Prostate gland (tissue), 2 donors: Measurements from ENCODE around the gene FNBP1L.

ENCODE experiments used
- CTCF ChIP-seq, 4 experiments: fragments of 200-600 bp in 2 of 4; fragments of 450-650 bp in 2 of 4; sonication (generic) in 2 of 4; IDR thresholded peaks; 1 replicate in 3 of 4; 2 replicates in 1 of 4; pipeline ENCODE4 v1.5.1; 2016 to 2019; ENCODE audit warnings: antibody characterized with exemption in 4 of 4, mild to moderate bottlenecking in 2 of 4, moderate library complexity in 2 of 4
- POLR2A ChIP-seq: fragments of 450-650 bp; IDR thresholded peaks from one replicate; pipeline ENCODE4 v1.6.1; 2016; ENCODE audit warnings: antibody characterized with exemption, mild to moderate bottlenecking

DNA sequence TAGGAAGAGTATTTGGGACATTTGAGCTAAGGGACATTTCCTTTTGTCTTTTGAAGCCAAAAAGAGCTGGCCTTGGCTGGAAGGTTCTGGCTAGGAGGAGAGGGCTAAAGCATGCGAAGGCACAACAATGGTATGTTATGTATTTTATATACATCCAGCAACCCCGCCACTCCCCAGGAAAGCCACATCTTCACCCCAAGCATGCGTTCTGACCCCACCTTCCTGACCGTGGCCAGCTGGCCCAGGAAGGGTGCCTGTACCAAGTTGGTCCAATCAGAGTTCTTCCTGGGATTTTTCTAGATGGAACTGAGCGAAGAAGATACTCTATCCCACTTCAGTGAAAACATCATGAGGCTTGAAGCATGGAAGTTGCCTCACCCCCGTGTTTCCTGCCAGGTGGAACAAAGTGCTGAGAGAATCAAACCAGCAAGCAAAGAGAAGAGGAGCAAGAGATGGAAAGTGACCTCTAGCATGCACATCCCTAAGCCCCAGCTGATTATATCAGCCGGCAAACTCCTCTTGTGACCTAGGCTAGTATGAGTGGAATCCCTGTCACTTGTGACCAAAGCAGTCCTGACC, 151.0 kb downstream of the FNBP1L start:
- TF ChIP-seq POLR2A: no peak
- no peak for TF ChIP-seq CTCF (IDR thresholded peaks at IDR 0.05)
